WI38 (cell line): ENCODE results near the gene DUSP1.

ENCODE experiments used
- H3K4me3 ChIP-seq: 2 replicates; pipeline ENCODE4 v1.5.1; 2011; ENCODE audit warnings: low read depth, mild to moderate bottlenecking, control low read depth, low read length
- TF ChIP-seq, protein P1 (sequence below): IDR thresholded peaks from 2 replicates; pipeline ENCODE4 v1.5.1; 2012; ENCODE audit warnings: low read depth, mild to moderate bottlenecking, control low read depth, low read length

The DUSP1 gene

DNA sequence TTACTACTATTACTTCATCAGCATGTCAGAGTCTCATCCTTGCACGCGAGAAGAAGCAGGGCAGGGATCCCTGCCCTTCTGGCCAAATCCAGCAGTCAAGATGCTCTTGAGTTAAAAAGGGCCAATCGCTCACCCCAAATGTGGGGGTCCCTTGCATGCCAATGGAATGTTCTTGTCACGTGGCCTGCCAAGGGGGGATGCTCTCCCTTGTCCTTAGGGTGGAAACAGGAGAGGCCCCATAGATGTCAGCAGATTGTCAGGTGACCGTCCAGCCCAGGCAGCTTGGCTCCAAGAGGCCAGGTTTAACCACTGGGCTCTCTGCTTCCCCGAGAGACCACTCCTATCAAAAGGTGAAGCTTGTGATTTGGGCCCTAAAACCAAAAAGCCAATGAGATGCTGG is 25.3 kb upstream of the DUSP1 start:
- no peak overlapping the region for H3K4me3 ChIP-seq
- TF ChIP-seq, protein P1, sequence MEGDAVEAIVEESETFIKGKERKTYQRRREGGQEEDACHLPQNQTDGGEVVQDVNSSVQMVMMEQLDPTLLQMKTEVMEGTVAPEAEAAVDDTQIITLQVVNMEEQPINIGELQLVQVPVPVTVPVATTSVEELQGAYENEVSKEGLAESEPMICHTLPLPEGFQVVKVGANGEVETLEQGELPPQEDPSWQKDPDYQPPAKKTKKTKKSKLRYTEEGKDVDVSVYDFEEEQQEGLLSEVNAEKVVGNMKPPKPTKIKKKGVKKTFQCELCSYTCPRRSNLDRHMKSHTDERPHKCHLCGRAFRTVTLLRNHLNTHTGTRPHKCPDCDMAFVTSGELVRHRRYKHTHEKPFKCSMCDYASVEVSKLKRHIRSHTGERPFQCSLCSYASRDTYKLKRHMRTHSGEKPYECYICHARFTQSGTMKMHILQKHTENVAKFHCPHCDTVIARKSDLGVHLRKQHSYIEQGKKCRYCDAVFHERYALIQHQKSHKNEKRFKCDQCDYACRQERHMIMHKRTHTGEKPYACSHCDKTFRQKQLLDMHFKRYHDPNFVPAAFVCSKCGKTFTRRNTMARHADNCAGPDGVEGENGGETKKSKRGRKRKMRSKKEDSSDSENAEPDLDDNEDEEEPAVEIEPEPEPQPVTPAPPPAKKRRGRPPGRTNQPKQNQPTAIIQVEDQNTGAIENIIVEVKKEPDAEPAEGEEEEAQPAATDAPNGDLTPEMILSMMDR = no peak

DNA sequence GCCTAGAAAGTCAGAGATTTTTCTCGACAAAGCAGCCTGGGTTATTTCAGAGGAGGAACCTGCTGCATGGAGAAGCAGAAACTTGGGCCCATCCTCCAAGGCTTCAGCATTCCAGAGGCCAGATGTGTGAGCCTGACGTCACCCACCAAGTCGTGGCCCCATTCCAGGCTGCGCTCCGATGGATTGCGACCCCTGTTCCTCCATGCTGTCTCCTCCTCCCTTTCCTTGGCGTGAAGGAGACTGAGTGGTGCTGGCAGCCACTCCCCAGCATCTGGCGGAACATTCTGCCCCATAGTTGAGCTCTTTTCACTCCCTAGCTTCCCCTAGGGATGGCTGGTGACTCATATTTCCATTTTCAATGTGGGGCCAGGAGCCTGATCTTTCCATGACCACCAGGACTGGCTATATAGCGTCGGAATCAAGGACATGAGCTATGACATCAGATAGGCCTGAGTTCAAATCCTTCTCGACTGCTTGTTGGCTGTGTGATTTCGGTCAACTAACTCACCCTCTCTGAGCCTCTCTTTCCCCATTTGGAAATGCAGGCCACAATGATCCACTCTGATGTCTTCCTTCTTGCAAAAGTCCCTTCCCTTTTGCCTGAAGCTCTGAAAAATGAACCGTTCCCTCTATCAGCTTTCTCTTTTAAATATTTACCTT is 24.5 kb upstream of the DUSP1 start:
- TF ChIP-seq, protein P1 = no peak
- no peak overlapping the region for H3K4me3 ChIP-seq

DNA sequence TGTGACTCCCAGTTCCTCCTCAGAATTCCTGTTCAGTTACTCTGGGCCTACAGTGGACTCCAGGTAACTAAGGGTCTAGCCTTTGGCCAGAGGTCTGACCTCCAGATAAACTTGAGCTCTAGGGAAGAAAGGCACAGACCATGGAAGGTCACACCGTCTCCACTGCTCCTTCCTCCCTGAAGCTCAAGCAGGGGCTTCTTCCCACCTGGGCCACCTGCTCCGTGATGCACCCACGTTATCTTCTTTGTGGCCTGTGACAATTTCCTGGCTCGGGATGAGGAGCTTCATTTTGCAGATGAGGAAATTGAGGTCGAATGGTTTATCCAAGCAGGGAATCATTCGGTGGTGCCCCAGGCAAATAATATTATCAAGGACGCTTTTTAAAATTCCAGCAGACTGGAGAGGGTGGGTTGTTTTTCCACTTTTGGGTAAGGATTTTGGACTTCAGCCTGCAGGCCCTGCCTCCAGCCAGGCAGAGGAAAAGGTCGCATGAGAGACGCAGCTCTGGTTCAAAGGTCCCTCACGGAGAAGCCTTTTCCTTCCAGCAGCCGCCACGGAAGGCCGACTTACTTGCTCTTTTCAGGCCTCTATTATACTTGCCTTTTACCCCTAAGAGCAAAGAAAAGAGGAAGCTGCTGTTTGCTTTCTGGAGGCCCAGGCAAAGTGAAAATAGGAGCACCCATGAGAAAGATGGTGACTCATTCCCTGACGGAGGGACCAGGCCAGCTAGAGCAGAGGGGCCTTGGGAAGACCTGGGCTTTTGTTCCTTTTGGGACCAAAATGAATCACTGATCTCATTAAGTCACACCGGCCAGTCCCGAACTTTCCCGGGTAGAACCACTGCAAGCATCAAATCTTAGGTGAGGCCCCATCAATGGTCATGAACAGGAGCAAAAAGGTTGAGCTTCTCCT is 22.8 kb upstream of the DUSP1 start:
- no peak overlapping the region for H3K4me3 ChIP-seq
- TF ChIP-seq, protein P1 = no peak

DNA sequence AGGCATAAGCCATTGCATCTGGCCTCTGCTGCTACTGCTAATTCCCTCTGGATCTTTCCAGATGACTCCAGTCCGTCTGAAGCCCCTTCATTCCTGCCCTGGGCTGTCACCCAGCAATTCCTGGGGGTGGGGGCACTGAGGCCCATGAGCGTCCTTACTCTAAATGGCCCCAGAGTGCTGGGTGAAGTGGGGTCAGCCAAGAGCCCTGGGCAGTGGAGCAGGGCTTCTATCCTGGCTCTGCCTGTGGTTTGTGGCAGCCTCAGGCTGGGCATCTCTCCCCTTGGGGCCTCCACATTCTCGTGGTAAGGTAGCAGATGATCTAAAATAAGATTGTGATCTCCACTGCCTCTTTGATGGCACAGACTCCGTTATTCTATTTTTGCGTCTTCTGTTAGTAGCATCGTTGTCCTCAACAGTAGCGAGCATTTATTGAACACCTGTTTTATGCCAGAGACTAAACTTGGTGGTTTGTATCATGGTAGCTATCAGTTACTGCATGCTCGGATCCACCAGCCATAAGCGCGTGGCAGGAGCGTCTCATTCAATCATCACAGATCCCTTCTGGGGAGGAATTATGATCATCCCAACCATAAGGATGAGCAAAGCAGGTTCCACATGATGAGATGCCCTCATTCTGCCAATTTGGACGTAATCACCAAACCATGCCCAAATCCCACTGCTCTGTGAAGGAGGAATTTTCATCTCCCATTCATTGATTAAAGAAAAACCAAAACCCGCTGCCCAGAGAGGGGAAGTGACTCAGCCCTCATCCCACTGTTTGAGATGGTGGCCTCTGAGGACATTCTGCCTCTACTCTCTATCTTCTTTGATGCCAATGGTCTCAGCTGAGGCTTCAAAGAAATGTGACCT is 21.9 kb upstream of the DUSP1 start:
- TF ChIP-seq, protein P1 = no peak
- no peak overlapping the region for H3K4me3 ChIP-seq

DNA sequence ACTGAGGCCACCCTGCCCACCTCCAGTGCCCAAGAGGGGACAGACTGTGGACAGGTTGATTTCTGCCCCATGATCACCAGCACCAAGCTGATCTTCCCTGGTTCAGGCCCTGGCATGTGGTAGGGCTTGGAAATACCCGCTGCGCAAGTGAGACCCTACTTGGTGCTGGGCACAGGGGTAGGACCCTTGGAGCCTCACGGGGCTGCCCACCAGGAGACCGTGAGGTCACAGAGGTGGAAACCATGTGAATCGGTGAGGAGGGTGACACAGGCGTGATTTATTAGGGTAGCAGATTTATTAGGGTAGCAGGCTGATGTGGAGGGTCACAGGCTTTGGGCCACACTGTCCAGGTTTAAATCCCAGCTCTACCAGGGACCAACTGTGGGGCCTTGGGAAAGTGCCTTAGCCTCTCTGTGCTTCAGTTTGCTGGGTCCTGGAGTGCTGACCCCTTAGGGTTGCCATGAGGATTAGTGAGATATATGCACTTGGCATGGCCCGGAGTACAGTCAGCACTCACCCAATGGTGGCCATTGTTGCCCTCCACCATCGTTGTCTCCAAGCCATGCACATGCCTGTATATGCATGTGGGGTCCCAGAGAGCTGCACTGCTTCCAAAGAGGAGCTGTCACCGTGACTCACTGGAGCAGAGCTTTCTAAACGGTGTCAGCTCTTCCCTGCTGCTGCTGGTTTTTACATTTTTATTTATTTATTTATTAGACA is 20.9 kb upstream of the DUSP1 start:
- TF ChIP-seq, protein P1 = no peak
- no peak overlapping the region for H3K4me3 ChIP-seq

DNA sequence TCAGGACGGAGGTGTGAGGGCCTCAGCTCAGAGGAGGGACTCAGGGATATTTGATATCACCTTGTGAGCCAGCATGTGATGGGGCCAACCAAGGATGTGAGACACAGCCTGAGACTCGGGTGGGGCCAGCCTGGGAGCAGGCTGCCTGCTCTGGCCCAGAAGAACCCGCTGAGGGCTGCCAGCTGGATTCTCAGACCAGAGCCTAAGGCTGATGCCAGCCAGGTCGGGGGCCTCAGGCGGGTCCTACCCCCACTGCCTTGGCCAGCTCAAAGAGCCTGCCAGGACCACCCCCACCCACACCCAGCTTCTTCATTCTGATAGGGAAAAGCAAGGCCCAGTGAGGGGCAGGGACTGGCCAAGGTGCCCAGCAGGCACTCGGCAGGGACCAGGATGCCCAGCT is 20.3 kb upstream of the DUSP1 start:
- H3K4me3 ChIP-seq = no peak overlapping the region
- TF ChIP-seq, protein P1 = no peak
